Calu3 (cell line): ENCODE data around the gene SDCCAG8. TPM values are rescaled to one million over a fixed set of nuclear protein-coding genes. Genes with fewer than 3 reads are reported as not detected.

ENCODE experiments used
- BruUV-seq: library from RNA; stranded (reverse); fragments of 400-500 nt; replicated peaks from 2 replicates; lab custom pipeline; 2021; lab: Mats Ljungman, UMichigan
- CTCF ChIA-PET: fragments of 300-600 bp; sonication (Branson Sonifier 250); formaldehyde crosslinking; loops from one replicate; lab custom pipeline; 2022; ENCODE audit warnings: antibody characterized with exemption; lab: Charles Lee
- DNase-seq: peaks from one replicate; pipeline ENCODE4 v3.0.0; 2022
- H3K27ac Mint-ChIP-seq: one replicate; pipeline ENCODE4 v1.8.0; 2022; ENCODE audit warnings: mixed read lengths; ENCODE audit not compliant: unreplicated experiment
- H3K27me3 Mint-ChIP-seq: one replicate; pipeline ENCODE4 v1.8.0; 2022; ENCODE audit warnings: mixed read lengths; ENCODE audit not compliant: unreplicated experiment
- H3K36me3 Mint-ChIP-seq: one replicate; pipeline ENCODE4 v1.8.0; 2022; ENCODE audit warnings: mild to moderate bottlenecking, moderate library complexity, mixed read lengths; ENCODE audit not compliant: insufficient read depth, unreplicated experiment
- H3K4me1 Mint-ChIP-seq: one replicate; pipeline ENCODE4 v1.8.0; 2022; ENCODE audit warnings: mild to moderate bottlenecking, low read depth, mixed read lengths; ENCODE audit not compliant: unreplicated experiment
- H3K4me3 Mint-ChIP-seq: one replicate; pipeline ENCODE4 v1.8.0; 2022; ENCODE audit warnings: mild to moderate bottlenecking, low read depth, moderate library complexity, mixed read lengths; ENCODE audit not compliant: unreplicated experiment
- H3K9me3 Mint-ChIP-seq: one replicate; pipeline ENCODE4 v1.8.0; 2022; ENCODE audit warnings: low read depth, mixed read lengths; ENCODE audit not compliant: unreplicated experiment
- intact Hi-C: fragments of 100-400 bp; cut with micrococcal nuclease; formaldehyde crosslinking; loops from one replicate; pipeline ENCODE4 v1.10.0; 2022; ENCODE audit not compliant: unreplicated experiment
- total RNA-seq: library from RNA; stranded (reverse); gene quantifications from 2 replicates; pipeline ENCODE4 v1.2.3, GENCODE V29; 2022
- TF ChIP-seq, protein P1 (sequence below): fragments of 200-600 bp; IDR thresholded peaks from one replicate; pipeline ENCODE4 v1.8.0; 2022; ENCODE audit warnings: antibody characterized with exemption; ENCODE audit not compliant: unreplicated experiment

Gene SDCCAG8
- total RNA-seq, 1 experiment from 2014 or later = 67.3 TPM

DNA sequence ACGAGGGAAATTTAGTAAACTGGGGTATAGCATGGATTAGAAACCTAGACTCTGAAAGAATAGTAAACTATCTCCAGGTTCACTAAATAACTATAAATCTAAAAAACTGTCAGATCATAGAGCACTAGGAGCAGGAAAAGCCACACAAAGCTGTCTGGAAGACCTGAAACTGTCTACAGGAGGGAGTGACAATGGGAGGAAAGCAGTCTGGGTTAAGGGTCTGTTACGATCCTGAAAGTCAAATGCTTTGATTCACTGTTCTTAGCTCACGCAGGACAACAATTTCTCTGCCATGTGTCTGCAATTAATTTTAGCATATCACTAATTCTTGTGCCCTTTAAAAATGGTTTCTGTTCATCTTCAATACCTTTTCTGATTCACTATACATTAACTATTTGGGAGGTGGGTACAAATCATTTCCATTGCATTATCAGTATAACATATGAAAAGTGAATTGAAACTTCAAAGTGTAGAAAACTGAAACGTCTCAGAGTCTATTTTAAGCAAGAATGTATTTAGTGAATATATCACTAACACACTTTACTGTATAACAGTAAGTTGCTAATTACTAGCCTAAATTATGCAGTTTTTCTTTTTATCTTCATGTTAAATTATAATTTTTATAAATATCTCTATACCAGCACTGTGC lies 19.1 kb upstream of the SDCCAG8 start:
- H3K27ac Mint-ChIP-seq = no peak overlapping the region

DNA sequence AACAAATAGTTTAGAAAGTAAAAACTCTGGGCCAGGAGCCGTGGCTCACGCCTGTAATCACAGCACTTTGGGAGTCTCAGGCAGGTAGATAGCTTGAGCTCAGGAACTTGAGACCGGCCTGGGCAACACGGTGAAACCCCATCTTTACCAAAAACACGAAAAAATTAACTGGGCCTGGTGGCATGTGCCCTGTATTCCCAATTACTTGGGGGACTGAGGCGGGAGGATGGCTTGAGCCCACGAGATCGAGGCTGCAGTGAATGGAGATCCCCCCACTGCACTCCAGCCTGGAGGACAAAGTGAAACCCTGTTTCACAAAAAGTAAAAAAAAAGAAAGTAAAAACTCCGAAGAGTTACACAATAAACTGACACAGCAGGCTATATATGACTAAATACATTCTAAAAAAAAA lies 11.4 kb upstream of the SDCCAG8 start:
- H3K9me3 Mint-ChIP-seq = no peaks in the 10 kb centered on the region
- TF ChIP-seq, protein P1, sequence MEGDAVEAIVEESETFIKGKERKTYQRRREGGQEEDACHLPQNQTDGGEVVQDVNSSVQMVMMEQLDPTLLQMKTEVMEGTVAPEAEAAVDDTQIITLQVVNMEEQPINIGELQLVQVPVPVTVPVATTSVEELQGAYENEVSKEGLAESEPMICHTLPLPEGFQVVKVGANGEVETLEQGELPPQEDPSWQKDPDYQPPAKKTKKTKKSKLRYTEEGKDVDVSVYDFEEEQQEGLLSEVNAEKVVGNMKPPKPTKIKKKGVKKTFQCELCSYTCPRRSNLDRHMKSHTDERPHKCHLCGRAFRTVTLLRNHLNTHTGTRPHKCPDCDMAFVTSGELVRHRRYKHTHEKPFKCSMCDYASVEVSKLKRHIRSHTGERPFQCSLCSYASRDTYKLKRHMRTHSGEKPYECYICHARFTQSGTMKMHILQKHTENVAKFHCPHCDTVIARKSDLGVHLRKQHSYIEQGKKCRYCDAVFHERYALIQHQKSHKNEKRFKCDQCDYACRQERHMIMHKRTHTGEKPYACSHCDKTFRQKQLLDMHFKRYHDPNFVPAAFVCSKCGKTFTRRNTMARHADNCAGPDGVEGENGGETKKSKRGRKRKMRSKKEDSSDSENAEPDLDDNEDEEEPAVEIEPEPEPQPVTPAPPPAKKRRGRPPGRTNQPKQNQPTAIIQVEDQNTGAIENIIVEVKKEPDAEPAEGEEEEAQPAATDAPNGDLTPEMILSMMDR = no peak
- H3K27me3 Mint-ChIP-seq = no peaks in the 10 kb centered on the region
- peaks cover 12% of the 10 kb centered on the region for H3K36me3 Mint-ChIP-seq
- no TSS peak for BruUV-seq
- intact Hi-C loops = no loop called here
- CTCF ChIA-PET = interaction anchor here (0.6 kb wide), 1 partner anchor 1551 kb away, joined by 5 read pairs; no protein-coding TSS in a partner anchor
- peaks cover 26% of the 10 kb centered on the region for H3K4me1 Mint-ChIP-seq
- no peak for DNase-seq
- H3K4me3 Mint-ChIP-seq = no peak overlapping the region
- H3K27ac Mint-ChIP-seq = peak overlapping the region; percentile 16

More for the DNA sequence above, 19.1 kb upstream of the SDCCAG8 start:
- intact Hi-C loops = no loop called here
- Mint-ChIP-seq H3K9me3 (peaks cover 7% of the 10 kb centered on the region), H3K4me1 (peaks cover 12% of the 10 kb centered on the region), H3K4me3 (no peak overlapping the region), H3K36me3 (peaks cover 19% of the 10 kb centered on the region), H3K27me3 (no peaks in the 10 kb centered on the region)
- no peak for DNase-seq
- CTCF ChIA-PET = interaction anchor here (0.7 to 0.8 kb wide), 2 partner anchors 19 to 86 kb away, joined by 3 to 4 read pairs; partner anchors contain the start of genes CEP170 and SDCCAG8
- BruUV-seq = no TSS peak
- TF ChIP-seq, protein P1 = no peak

DNA sequence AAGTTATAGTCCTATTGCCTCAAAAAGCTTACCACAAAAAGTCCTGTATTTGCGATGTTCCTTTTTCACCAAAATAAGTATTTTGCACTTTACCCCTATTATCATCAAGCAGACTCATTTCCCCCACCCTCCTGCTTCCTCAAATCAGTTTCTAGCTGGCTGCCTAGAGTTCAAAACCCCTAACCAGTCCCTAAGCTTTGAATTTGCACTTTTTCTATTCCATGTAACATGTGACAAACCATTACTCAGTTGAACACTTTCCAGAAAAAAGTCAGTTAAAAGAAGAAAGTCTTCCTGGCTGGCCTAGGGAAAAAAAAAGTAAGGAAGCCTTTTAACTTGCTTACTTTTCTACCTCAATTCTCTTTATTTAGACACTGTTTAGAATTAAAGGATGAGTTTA lies 8.9 kb upstream of the SDCCAG8 start:
- BruUV-seq = no TSS peak
- intact Hi-C loops = loop anchor here (5.0 kb wide), 1 partner anchor 35 kb away; no protein-coding TSS in a partner anchor
- H3K4me1 Mint-ChIP-seq = peaks cover 39% of the 10 kb centered on the region
- peaks cover 16% of the 10 kb centered on the region for H3K36me3 Mint-ChIP-seq
- no peak for DNase-seq
- no peak overlapping the region for H3K4me3 Mint-ChIP-seq
- CTCF ChIA-PET = no interaction called here
- H3K9me3 Mint-ChIP-seq = no peaks in the 10 kb centered on the region
- no peaks in the 10 kb centered on the region for H3K27me3 Mint-ChIP-seq
- TF ChIP-seq, protein P1 = no peak
- no peak overlapping the region for H3K27ac Mint-ChIP-seq

DNA sequence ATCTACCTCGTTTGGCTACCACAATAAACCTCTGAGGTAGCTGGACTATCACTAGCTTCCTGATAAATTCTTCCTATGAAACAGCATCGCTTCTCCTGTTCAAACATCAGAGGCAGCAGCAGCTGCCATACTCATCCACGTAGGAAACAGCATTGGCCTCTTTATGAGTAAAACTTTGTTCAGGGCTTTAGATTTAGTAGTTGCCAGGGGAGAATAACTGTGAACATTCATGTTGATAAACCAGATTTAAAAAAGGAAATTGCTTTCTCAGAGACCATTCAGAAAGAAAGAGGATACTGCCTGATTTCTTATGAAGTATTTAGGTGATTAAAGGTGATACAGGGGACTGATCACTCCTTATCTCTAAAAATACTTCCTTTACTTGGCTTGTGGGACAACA lies 7.9 kb upstream of the SDCCAG8 start:
- CTCF ChIA-PET = no interaction called here

More for the DNA sequence above, 7.9 kb upstream of the SDCCAG8 start:
- TF ChIP-seq, protein P1 = no peak
- intact Hi-C loops = loop anchor here (5.0 kb wide), 1 partner anchor 36 kb away; no protein-coding TSS in a partner anchor
- peaks cover 21% of the 10 kb centered on the region for H3K36me3 Mint-ChIP-seq
- H3K4me3 Mint-ChIP-seq = no peak overlapping the region
- H3K9me3 Mint-ChIP-seq = no peaks in the 10 kb centered on the region
- H3K27me3 Mint-ChIP-seq = no peaks in the 10 kb centered on the region
- H3K4me1 Mint-ChIP-seq = peaks cover 39% of the 10 kb centered on the region
- H3K27ac Mint-ChIP-seq = no peak overlapping the region
- no TSS peak for BruUV-seq
- DNase-seq = no peak
